HG02981 (cell line): ENCODE results near the gene MYO15B.
"Not testable (repeated sequence)": the region's sequence is repeated elsewhere in the genome, so short reads cannot be mapped to it uniquely, and the experiment has no call there.

Experiments used
- ATAC-seq: cut with Tn5 transposase; IDR thresholded peaks from one replicate; pipeline ENCODE4 v1.9.1; 2021; ENCODE audit warnings: mild to moderate bottlenecking, moderate library complexity; ENCODE audit not compliant: unreplicated experiment

The MYO15B gene

DNA sequence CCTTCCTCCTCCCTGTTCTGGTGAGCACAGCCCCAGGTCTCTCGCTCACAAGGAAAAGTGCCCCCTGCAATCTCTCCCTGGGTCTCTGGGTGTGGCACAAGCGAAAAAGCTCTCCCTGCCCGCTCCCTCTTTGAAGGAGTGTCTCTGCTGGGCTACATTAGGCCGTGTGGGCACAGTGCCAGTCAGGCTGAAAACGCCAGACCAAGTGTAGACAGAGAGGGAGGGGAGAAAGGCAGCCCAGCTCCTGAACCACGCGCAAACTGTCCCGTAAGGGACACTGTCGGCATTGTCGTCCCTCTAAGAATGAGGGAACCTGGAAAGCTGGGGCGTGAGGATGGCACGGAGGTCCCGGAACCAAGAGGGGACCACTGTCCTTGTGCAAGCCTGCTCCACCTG is 49.5 kb downstream of the MYO15B start:
- no peak for ATAC-seq

DNA sequence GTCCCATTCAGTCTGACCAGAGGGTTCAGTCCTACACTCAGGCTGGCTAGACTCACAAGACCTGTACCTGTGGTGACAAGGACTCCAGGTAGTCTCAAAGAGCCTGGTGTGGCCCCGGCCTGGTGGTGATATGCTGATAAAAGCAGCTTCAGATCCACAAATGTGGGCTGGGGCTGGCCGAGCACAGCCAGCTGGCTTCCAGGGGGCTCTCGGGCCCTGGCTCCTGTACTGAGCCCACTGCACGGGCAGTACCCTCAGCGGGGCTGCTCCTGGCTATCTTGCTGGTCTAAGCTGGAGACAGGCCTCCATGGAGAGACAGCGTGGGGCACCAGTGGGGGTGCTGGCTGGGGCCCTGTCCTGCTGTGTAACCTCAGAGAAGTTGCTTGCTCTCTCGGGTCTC is 50.0 kb downstream of the MYO15B start:
- no peak for ATAC-seq

DNA sequence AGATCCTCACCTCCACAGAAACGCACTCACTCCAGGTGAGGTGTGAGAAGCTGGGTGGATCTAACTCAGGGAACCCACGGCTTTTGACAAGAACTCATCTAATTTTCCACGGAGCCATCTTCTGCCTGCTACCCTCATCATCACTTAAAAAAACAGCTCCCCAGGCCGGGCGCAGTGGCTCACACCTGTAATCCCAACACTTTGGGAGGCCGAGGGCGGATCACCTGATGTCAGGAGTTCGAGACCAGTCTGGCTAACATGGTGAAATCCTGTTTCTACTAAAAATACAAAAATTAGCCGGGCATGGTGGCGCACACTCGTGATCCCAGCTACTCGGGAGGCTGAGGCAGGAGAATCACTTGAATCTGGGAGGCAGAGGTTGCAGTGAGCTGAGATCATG is 50.4 kb downstream of the MYO15B start:
- ATAC-seq, result not testable (repeated sequence)

DNA sequence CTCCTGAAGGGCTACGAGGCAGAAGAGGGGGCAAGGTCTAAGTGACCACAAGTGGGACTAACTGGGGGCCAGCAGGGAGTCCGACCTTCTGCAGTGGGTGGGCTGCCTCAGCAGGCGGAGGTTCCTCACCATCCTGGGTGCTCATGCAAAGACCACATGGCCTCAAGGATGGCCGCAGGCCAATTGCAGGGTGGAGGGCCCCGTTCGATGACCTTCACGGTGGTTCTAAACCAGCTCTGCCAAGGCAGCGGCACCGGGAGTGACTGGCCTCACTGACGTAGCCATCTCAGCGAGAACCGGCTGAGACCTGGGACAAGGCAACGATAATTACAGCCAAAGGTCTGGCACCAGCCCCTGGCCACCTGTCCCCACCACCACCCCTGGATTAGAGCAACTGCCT is 51.3 kb downstream of the MYO15B start:
- ATAC-seq, result no peak

DNA sequence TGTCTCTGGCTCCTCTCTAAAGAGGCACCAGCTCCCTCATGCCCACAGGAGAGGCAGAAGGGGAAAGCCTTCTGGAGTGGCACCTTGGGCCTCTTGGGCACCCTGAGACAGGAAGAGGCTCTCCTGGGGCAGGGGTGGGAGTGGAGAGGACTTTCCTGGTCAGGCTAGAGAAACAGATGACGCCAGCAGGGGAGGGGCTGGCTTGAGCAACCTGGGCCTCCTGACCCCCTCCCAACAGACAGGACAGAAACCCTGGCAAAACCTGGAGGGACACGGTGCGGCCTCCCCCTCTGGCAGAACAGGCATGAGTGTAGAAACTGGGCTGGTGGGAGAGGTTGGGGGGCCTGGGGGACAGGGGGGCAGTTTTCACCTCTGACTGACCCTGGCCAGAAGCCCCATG is 51.7 kb downstream of the MYO15B start:
- ATAC-seq, result no peak

DNA sequence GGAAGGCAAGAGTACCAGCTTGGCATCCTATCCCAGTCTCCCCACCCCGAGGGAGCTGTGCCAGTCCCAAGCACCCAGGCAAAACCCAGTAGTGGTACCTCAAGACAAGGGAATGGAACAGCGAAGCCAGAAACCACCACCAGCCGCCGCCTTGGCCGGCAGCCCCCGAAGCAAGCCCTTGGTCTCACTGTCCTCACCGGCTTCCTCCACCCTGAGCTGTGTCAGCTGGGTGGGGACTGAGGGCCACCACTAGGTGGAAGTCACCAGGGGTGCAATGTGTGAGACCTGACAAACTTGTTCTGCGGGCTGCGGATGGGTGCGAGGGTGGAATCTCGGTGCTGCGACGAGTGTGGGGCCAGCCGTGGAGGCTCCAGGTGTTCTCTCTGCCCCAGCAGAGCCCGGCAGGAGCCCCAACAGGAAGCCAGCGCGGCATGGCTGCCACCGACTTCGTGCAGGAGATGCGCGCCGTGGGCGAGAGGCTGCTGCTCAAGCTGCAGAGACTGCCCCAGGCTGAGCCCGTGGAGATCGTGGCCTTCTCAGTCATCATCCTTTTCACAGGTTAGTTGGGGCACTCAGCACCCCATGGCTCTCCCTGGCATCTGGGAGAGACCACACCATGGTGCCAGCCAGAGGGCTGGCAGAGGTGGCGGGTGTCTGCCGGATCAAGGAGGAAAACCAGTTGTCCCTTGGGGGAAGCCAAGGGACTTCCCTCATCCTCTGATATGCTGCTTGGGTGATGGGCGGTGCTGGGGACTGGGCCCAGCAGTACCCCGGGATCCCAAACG is 52.4 kb downstream of the MYO15B start:
- ATAC-seq, result no peak

DNA sequence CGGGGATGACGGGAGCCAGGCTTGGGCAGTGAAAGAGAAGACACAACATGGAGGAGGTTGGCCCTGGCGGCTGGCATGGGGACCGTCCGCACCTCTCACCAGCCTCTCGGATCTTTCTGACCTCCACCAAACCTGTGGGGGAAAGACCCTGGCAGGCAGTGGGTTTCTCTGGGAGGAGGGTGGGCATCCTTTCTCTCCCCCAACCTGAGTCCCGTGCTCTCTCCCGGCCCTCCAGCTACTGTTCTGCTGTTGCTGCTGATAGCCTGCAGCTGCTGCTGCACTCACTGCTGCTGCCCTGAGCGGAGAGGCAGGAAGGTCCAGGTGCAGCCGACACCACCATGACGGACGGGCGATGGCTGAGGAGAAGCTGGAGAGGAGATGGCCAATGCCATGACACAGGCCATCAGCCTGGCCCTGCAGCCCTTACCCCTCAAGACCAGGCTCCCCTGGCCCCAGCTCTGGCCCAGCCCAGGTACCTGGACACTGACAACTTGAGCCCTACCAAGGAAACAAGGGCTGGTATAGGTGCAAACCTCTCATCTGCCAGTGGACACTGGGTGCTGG is 53.0 kb downstream of the MYO15B start:
- no peak for ATAC-seq

DNA sequence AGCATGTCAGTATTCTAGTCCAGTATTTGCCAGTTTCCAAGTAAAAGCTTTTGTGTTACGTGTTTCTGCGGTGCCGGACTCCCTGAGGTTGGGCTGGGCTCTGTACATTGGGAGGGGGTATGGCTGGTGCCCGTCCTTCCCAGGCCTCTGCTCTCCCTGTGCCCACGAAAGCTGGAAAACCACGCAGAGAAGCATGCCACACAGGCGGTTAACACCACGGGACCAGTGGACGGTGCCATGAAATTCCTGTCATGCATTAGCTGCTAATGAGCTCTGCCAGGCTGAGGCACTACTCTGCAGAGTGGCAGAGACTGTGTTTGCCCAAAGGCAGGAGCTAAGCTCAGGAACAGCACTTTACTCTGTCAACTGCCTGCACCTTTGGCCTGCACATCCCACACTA is 53.7 kb downstream of the MYO15B start:
- ATAC-seq, result no peak

DNA sequence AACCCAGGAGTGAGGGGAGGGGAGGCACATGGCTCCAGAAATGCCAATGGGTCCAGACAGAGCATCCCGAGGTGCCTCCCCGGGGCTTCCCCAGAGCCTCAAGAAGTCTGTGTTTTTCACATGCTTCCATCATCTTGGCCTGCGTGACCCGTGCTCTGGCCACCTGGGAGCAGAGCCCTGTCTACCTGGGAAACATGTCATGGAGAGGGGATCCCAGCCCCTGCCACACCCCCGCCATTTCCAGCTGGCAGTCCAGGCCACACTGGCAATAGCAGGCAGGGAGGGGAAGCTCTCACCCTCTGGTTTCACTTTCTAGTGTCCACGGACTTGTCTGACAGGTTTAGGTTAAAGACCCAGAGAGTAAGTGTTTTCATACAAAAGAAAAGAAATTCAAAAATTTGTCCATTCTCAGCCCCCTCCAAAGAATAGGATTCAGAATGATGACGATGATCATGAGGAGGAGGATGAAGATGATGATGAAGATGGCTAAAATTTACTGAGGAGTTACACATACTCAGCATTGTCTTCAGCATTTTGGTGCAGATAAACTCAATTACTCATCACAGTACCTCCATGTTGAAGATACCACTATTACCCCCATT is 54.7 kb downstream of the MYO15B start:
- ATAC-seq, result no peak

DNA sequence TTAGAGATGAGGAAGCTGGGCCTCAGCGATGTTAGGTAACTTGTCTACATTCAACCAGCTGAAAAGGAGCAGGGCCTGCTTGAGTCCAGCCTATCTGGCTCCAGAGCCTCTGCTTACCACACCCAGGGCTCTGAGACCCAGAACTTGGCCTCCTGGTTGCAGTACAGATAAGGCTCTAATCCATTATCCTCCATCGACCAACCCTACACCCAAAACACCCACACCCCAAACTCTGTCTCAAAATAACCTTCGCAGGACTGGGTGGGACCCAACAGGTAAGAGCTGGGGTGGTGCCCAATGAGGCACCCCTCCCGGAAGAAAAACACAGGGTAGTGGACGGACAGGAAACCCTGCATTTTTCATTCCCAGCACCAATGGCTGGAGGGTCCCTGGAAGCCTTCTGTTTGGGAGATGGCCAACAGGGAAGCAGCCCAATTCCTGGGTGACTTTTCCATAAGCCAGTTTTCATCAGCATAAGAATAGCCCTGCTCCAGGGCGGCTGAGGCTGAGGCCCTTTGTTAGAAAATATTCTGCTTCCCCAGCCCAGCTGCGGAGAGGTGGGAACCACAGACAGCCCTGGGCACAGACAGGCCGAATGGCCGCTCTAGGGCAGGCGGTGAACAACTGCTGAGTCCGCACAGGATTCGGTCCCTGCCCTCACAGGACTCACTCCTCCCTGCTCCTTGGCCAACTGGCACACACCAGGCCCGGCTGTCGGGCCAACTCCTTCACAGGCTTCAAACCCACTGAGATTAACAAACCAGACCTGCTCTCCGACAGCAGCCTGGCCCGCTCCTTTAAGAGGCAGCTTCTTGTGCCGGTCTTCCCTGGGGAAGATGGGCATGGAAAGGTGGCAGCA is 55.4 kb downstream of the MYO15B start:
- ATAC-seq, result no peak

DNA sequence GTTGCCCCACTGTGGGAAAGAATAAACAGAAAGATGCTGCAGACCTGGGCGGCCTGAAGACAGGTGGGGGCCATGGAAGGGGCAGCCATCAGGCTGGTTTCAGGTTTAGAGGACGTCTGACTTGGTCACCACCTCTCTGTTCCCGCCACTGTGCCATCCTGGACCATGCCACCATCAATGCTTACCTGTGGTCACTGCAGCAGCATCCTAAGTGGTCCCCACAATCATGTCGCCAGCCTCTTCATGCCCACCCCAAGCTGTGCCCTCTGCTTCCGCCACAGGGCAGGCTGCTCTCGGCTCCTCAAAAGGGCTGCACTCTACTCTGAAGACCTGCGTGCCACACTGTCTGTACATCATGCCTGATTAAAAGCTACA is 56.0 kb downstream of the MYO15B start:
- ATAC-seq, result no peak

DNA sequence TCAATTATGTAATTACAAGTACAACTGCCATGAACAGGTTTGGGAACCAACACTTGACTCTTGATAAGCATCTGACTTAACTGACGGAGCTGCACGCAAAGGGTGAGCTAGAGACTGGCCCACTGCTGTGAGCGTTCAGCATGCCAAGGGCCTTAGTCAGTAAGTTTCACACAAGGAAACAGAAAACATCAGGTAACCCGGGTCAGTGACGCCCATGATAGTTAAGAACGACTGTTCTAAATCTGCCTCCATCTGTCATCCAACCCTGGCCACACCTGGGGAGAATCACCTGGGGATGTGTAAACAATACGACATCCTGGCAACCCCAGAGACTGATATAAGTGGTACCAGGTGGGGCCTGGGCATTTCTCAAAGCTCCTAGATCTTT is 57.9 kb downstream of the MYO15B start:
- ATAC-seq, result no peak

DNA sequence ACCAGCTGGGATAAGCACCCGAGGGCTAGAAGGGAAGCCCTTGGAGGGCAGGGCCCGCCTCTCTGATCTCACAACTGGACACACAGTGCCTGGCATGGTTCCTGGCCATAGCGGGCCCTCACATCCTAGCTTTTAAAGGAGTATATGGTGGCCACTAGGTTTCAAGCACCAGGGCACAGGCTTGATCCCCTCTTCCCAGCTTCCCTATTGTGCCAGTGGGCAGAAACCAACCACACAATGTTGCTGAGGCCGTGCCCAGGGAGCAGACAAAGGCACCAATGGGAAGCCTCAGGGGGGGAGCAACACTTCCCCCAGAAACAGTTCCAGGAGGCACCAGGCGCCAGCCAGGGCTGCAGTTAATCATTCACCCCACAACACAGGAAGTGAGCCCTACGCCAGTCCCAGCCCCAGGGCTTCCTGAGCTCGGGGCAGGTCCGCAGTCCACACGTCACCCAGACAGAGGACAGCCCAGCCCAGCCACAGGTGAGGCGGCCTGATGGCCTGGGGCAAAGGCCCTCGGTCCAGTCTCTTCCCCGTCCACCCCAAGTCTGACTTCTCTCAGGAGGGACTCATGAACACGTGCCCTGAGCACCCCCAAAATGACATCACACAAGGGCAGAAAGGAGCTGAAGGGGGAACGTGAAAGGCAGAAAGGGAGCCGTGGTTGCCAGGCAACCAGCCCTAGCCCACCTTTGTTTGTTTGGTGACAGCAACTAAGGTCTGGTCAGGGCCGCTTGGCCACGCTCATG is 58.5 kb downstream of the MYO15B start:
- ATAC-seq, result peak; percentile 88

DNA sequence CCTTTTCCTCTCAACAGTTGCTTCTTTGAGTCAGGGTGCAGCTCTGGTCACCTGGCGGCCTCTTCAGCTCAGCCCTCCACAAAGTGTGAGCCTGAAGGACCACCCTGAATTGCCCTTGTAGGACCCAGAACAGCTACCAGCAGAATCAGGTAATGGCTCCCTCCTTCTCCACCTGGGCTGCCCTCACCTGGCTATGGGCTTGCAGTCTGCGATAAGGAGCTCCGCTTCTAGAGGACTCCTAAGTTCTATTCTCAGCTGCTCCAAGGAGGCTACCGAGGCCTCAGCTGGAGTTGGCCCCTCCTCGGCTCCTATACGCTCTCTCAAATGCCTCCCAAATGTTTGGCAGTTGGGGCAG is 59.0 kb downstream of the MYO15B start:
- no peak for ATAC-seq

DNA sequence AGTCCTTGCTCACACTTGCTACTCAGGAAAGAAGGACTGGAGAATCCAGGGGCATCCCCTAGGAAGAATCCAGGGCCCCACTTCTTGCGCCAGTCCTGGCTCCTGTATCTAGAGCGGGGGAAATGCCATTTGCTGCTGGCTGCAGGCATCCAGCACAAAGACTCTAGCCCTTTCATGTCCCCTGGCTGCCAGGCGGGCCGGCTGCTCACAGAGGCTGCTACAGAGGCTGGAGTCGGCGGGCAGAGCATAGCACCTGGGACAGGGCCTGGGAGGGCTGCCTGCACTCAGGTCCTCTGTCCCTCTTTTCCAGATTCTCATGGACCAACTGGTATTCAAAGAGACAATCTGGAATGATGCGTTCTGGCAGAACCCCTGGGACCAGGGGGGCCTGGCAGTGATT is 59.5 kb downstream of the MYO15B start:
- no peak for ATAC-seq

DNA sequence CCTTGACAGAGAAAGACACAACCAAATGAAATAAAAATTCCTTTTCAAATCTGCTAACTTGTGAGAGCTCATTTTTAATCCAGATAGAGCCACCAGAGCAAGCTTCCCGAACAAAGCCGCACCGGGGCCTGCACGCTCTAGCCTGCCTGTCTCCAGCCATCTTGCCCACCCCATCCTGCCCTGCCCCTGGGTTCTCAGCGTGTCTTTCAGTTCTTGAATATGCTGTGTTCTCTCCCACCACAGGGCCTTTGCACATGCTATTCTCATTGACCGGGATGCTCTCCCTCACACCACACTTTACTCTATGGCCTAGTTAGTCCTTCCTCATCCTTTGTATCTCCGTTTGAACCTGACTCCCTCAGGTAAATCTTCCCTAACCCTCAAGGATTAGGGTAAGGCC is 60.3 kb downstream of the MYO15B start:
- no peak for ATAC-seq

DNA sequence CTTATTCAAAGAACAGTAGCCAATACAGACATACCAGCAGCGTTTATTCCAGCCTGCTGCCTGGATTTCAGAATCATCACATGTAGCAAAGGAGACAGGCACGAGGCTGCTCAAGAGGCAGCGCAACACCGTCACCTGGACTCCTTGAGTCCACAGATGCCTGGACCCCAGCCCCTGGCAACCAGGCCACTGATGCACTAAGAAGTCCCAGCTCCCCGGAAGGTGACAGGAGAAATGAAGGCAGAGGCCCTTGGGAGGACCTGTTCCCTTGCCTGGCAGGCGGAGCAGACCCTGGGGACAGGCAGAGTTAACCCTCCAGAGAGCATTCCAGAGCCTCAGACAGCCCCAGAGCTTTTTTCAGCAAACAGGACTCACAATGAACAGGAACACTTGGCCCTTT is 62.1 kb downstream of the MYO15B start:
- no peak for ATAC-seq

DNA sequence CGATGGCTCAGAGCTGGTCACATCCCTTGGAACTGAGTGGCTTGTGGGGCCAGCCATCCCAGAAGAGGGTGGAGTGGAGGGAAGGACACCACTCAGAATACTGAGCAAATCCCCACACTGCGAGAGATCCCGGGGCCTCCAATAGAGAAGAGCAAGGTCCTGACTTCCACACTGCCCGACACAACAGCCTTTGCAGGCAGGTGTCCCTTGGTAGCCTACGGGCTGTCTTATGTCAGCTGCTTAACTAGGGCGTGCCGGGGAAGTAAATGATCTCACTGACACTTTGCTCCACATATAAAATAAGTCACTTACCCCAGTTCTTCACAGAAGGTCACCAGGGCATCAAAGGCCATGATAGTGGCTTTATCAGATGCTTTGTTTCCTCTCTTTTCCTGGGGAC is 63.3 kb downstream of the MYO15B start:
- no peak for ATAC-seq

DNA sequence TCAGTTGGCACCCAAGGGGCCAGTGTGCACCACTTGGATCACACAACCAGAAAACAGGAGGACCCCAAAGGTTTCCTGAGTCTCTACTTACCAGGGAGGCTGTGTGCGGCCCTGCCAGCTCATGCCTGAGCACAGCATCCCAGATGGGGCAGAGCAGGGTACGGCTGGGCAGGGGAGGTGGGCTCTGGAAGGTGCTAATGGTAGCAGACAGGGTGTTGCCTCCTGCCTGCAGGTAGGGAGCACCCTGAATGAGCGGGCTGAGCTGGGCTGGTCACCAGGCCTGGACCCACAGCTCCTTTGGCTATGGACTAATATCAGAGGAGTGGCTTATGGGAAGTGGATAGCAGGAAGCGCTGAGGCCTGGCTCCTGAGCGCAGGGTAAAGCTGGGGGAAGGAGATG is 64.7 kb downstream of the MYO15B start:
- ATAC-seq, result no peak

DNA sequence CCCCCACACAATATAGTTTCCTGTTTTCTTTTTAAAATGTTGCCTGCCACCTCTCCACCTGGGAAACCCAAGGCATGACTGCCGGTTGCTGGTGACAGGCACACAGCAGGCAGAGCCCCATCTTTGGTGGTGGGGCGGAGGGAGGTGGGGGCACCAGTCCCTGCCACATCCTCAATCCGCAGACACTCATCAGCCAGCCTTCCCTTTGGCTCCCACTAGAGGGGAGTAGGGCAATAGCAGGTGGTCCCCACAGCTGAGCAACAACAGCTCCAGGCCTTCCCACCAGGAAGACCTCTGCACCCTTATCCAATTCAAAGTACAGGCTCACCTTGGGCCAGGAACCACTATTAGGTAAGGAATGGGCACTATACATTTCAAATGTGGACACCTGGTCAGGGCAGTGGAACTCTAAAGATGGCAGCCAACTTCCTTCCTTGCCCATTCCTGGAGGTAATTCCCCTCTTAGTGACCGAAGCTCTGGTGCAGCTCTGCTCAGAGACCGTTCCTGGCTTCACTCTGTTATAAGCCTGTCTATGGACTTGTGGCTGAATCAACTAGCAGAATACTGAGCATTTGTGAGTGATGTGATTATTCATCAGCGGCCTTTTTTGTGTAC is 65.4 kb downstream of the MYO15B start:
- ATAC-seq, result no peak

DNA sequence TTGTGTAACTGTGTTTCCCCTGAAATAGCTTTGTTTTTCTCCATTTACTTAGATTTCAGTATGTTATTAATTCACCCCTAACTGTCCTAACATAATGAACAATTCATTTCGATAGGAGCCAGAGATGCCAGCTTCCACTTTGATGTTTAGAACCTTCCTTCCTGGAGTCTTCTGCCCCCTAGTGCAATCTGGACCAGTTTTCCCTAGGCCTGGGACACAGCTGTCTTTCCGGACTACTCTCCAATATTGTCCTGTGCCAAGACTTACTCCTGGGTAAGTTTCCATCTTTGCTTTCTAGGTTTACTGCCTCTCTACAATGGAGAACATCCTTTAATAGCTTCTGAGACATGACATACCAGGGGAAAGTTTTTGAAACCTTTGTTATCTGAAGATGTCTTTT is 66.6 kb downstream of the MYO15B start:
- ATAC-seq, result no peak
